GM19397 (cell line): ENCODE measurements around the gene CHRNB2.

ENCODE experiments used
- ATAC-seq: cut with Tn5 transposase; IDR thresholded peaks from one replicate; pipeline ENCODE4 v1.9.1; 2021; ENCODE audit warnings: mild to moderate bottlenecking, moderate library complexity; ENCODE audit not compliant: unreplicated experiment

CHRNB2 gene

DNA sequence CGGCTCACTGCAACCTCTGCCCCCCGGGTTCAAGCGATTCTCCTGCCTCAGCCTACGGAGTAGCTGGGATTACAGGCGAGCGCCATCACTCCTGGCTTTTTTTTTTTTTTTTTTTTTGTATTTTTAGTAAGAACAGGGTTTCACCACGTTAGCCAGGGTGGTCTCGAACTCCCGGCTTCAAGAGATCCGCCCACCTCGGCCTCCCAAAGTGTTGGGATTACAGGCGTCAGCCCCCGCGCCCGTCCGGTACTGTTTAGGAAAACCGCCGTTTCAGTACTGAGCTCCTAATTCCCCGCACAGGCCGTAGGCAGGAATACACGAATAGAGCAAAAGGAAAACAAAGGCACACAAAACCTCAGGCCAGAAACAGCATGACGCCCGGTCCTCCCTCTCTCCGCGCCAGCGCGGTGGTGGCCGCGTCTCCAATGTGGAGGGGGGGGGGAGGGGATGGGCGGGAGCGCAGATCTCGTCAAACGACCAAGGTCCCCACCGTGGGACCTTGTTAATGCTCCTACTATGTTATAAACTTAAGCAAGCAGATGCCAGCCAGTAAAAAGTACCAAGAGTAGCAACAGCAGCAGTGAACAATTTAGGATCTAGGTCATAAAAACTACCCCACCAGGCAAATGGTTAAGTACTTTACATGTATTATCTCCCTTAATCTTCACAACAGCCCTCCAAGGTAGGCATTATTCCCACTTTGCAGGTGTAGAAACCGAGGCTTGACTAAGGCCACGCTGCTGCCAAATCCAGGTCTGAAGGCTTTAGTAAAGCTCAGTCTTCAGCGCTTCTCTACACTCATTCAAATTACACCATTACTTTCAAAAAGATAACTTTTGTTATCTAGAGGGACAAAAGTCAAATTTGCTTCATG lies 41.1 kb downstream of the CHRNB2 start:
- ATAC-seq, result no peak

DNA sequence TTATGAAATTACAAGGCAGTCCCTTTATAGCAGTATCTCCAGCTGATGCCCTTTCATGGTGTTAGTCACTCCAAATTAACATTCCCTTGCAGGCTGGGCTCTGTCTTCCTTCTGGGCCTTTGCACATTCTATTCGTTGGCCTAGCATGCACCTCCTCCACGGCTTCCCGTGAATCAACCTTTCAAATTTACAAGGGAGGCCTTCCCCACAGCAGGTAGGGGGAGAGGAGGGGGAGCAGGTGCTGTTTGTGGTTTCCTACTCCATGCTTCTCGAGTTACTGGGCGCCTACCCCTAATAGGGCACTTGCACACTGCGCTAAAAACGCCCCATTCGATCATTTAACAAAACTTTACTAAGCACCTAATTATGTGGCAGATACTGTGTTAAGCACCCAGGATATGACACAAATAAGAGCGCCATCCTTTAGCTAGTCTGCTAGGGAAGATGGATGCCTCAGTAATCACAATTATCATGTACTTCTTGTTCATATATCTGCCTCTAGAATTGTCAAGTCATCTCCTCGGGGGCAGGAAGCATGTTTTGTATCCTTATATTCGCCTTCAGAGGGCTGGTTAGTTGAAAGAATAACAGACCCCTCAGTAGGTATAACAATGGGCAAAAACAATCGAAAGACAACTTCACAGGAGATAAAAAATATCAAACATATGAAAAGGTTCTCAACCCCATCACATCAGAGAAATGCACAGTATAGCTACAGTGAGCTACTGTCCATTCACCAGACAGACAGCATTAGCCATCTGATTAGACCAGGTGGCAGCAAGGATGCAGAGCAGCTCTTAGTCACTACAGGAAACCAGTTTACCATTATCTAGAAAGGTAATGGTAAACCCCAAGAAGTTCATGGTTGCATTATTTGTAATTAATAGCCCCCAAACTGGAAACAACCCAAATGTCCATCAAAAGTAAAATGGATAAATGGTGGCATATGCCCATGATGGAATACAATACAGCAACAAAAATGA lies 42.1 kb downstream of the CHRNB2 start:
- no peak for ATAC-seq

DNA sequence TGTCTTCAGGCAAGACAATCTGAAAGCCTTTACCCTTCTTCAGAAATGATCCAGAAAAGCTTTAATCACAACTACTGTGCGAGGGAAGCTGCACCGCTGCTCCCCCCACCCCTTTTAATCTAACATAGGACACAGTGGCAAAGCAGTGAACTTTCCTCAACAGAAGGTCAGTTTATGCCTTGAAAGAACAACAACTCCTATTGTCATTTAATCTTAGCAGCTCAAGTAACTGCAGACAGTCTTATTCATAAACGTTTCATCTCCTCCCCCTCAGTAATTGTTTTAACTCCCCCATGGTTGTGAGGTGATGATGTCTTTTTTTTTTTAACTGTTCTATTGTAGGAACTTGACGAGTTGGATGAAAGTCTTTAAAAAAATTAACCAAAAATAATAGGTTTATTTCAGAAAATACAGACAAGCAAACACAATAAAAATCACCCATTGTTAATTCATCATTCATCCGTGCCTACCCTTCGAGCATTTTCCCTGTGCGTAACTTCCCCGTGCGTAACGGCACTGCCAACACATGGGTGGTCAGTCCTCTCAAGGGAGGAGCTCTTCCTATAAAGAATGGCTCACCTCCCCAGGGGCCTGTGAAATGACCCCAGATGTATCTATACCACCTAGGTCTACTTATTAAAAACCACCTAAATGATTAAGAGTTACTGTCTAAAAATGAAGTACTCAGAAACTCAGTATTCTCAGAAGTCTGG lies 43.7 kb downstream of the CHRNB2 start:
- ATAC-seq, result no peak

DNA sequence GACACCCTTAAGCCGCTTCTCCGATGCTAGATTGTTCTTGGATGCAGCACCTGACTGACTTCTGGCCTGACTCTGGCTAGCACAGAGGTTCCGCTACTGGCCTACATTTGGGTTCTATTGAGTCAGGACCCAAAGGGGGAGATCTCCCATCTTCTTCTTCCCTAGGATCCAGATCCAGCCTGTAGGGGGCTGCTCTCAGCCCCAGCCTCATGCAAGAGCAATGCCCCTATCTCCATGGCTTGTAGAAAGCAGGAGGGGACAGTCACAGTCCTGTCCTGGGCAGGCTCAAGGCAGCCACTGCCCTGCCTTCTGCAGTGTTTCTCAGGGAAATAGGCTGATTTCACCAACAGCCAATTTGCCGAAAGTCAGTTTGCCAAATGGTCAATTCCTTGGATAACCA lies 46.7 kb downstream of the CHRNB2 start:
- no peak for ATAC-seq

DNA sequence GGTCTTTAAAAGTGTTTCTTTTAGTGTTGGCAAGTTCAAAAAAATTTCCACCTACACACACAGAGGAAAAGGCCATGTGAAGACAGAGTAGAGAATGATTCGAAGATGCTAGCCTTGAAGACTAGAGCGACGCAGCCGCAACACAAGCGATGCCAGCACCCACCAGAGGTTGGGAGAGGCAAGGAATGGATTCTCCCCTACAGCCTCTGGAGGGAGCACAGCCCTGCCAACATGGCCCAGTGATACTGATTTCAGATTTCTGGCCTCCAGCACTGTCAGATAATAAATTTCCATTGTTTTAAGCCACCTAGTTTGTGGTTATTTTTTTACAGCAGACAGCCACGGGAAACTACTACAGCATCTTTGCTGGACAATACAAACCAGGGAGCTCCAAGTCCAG lies 47.3 kb downstream of the CHRNB2 start:
- no peak for ATAC-seq

DNA sequence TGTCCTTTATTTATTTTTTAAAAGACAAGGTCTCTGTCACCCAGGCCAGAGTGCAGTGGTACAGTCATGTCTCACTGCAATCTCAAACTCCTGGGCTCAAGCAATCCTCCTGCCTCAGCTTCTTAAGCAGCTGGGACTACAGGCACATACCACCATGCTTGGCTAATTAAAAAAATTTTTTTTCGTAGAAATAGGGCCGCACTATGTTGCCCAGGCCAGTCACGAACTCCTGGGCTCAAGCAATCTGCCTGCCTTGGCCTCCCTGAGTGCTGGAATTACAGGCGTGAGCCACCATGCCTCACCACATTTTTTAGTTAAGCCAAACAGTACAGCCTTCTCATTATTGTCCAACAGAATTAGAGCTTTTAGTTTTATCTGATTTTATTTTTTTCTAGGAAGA lies 47.8 kb downstream of the CHRNB2 start:
- ATAC-seq, result no peak

DNA sequence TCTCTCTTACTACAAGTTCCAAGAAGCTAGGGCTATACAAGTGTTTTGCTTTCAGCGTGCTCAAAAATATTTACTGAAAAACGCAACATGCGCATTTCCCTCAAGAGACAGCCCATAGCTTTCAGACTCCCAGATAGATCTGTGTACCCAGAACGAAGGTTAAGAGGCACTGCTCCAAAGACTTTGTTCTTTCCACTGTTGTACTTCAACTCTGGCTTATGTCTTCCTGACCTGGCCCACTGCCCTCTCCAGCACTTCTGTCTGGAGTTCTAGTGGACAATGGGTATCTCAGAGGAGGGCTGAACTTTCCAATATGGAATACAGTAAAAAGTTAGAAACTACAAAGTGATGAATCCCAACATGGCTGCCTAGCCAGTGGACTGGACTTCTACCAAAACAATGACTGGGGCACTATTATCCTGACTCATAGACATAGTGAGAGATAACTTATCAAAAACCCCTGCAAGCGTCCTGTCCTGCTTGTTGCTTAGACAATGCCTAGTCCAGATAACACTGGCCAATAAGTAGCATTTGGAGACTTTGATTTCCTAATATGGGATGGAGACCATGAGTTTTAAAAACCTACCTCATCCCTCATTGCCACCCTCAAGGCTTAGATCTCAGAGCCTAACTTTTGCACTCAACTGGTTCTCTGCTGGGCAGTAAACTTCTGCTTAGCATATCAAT lies 49.2 kb downstream of the CHRNB2 start:
- no peak for ATAC-seq

DNA sequence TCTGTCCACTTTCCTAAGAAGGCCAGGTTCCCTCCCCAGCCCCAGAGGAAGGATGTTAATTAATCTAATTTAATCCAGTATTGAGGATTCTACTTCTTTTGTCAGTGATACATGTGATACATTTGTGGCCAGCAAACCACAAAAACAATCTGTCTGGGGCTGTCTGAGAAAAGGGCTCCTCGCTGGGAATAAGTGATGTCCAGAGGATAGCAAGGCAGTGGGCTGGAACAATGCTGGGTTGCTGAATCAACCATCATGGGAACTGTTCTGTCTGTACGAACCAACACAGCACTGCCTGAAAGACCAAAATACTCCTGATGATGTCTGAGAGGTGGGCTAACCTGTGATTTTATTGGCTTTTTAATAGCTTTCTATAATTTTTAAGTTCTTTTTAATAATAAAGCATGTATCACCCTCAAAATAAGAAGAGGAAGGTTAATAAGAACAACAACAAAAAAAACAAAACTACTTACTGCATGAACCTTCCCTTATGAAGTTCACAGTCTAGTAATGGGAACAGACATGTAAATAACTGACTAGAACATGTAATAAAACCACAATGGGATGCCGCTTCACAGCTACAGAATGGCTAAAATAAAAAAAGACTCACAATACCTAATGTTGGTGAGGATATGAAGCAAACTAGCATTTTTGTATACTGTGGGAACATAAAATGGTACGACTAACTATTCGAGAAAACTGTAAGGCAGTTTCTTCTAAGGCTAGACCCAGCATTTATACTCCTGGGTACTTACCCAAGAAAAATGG lies 51.8 kb downstream of the CHRNB2 start:
- no peak for ATAC-seq

DNA sequence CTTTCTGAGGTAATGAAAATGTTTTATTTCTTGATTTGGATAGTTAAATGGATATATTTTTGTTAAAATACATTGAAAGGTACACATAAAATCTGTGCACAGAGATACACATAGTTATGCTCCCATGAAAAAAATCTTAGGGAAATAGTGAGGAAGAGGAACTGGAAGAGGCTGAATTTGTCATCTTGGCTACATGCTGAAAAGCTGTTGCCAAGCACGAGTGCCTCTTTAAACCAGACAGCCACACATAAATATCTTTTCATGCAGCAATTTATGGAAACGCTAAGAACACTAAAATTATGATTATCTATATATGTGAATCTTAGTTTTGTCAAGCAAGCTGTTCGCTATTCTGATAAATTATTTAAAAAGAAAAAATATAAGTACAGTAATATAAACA lies 53.2 kb downstream of the CHRNB2 start:
- no peak for ATAC-seq

DNA sequence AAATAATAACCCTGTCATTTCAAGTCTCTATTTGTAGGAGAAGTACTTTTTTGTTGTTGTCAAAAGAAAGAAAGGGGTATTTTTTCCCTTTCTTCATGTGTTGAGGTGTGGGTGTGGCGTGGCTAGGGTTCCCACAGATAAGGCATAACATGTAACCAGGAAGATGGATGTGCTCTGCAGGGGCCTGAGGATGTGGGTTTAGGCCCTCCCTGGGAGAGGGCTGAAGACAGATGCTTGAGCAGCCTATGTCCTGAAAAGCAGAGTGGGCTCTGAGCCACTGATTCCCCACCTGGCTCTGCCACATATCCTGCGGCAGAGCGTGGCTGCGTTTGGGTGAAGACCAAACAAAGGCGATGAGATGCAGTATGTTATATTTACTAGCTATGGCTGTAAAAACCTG lies 54.3 kb downstream of the CHRNB2 start:
- ATAC-seq, result no peak

DNA sequence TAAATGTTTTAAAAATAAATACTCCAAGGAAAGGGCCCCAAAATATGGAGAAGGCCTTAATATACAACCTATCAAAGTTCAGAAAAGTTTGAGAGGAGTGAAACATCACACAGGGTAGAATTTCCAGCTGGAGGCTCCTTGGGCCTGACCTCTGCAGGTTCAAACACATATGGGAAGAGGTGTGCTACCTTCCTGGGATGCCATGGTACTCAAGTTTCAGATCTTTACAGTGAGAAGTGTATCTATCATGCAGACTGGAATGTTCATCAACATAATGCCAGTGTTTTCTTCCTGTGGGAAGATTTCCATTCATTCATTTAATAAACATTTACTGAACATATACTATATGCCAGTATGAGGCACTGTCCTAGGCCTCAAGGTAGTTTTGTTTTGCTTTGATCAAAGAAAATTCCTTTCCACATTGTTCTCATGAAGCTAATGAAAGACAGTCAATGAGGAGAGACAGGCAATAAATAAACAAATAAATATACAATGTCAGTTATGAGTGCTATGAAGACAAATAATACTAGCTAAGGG lies 55.0 kb downstream of the CHRNB2 start:
- ATAC-seq, result no peak

DNA sequence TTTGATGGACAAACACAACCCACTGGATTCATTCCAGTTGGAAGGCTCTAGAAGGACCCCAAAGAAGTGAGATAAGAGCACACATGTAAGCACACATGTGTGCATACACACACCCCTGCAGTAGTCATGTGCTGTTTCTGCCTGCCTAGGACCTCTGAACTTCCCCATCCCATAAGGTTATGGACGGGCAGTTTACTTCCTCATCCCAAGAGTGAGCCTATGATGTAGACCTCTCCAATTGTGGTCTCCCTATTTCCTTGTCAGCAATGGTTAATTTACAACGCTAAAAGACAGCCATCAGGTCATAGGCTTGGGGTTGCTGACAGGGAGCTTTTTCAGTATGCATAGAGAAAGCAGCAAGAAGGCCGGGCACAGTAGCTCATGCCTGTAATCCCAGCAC lies 55.8 kb downstream of the CHRNB2 start:
- ATAC-seq, result no peak

DNA sequence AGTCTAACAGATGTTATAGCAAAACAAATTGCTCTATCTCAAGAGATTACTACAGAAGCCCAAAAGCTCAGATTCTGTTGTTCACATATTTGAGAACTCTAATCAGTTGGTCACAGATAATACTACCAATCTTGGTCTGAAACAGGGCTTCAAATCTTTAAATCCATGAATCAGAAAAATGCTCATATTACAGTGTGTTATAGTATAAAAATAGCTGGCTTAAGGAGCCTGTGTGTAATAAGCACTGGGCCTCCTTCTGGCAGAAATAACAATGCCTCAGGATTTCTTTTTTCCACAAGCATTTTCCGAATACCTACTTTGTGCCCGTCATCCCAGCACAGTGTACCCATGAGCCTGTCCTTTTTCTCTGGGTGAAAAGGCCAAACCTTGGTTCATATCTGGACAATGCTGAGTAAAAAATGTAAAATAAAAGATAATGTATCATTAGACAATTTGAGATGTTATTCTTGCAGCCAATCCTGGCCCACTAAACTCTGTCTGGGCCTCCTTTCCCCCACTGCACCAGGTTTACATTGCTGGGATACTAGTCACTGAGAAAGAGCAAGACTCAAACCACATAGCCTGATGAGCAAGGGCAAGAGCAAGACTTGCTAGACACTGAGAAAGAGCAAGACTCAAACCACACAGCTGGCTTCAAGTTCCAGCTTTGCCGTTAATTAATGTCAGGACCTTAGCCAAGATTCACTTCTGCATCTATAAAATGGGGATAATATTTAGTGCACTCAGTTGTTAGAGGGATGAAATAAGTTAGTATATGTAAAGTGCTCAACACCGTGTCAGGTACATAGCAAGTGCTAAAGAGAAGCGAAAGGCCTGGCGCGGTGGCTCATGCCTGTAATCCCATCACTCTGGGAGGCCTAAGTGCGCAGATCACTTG lies 57.4 kb downstream of the CHRNB2 start:
- ATAC-seq, result no peak

DNA sequence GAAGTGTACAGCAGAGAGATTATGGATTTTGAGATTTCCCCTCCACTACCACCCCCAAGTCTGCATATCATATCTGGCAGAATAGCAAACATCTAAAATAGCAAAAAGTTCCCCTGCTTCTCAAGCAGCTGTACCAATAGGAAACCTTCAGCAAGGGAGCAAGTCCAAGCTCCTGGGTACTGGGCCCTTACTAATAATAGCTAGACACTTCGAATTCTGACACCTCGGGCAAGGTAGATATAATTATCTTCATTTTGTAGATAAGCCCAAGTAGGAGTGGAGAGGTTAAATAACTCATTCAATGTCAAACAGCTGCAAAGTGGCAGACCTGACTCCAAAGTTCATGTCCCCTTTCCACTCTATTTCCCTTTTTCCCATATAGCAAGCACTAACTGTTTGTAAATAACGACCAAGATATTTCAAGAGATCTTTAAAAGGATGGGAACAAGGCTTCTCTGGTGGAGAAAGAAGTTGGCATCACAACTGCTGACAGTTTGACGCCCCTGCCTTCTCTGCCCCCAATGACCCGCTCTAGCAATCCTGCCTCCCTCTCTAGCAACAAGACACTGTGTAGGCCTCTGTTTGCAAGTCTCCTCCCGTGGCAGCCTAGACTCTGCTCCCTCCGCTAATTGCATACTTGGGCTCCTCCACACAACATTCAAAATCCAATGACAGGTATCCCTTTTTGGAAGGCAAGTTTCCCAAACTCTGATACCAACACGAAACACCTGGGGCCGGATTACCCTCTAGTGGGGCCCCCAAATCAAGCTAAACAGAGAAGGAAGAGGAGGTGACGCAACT lies 59.1 kb downstream of the CHRNB2 start:
- ATAC-seq, result no peak

DNA sequence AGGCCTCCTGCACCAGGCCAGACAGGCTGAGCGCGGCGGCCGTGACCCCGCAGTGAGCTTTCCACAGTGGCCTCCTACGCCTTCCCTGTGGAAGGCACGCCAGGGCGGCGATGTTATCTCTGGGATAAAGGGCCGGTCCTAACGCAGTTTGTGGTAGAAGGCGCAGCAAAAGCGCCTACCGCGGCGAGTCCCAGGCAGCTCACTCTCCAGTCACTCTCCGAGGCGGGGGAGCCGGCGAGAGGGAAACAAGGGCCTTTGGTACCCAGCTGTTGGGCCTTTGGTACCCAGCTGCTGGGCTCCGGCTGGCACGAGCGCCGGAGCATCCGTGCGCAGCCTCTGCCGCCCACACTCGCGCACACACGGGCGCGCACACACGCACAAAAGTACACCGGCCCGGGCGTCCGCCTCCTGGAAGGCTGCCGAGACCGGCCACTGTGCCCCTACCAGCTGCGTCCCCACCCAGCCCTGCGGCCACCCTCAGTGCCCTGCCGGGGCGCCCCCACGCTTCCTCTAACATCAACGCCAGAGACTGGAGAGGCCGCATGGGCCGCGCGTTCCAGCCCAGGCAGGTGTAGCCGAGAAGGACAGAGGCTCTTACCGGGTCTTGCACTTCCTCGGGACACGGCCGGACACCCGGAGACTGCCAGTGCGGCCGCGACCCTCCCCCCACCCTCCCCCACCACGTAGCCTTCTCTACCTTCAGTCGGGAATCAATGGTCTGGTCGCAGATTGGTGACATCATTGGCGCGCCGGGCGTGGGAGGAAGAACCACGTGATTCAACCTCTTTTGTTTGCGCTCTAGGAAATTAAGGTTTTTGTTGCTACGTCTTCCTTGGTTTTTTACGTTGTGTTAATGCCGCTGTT lies 59.9 kb downstream of the CHRNB2 start:
- peak; percentile 61 for ATAC-seq

DNA sequence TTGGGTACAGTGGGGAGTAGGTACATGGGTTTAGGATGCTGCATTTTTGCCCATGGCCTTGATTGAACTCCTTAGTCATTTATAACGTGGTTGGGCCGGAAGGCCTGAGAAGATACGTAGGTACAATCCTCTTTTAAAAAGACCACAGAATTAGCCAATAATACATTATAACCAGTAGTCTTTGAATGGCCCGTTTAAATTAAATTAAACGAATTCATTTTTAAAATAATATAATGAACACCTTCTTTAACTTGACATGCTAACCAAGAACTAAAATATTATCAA lies 60.5 kb downstream of the CHRNB2 start:
- ATAC-seq, result peak; percentile 5

DNA sequence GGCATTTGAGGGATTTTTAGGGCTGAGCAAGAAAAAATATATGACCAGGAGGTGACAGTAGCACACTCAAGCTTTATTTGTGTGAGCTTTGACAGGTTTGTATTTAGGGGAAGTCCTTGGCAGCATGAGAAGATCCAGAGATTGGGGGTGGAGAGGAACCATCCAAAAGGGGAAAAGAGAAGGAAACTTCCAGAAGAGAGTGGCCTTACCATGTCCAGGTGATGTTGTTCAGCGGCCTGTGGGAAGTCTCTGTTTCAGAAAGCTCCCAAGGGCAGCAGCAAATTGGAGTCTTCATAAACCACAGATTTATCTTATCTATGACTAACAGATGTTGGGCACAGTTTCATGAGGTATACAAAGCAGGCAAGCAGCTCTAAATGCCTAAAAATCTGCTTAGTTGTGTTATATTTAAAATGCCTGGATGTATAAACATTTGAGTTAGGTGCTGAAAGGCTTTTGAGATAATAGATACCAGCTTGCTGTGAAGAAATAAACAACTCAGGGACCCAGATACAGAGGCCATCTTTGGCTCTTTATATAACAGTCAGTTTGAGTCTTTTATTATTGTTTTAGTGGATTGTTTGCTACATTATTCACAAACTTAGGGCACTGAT lies 61.6 kb downstream of the CHRNB2 start:
- no peak for ATAC-seq
